GM18505 (cell line): Measurements from ENCODE around the gene CDH5.

ENCODE experiments used
- ATAC-seq: cut with Tn5 transposase; IDR thresholded peaks from one replicate; pipeline ENCODE4 v1.9.1; 2021; ENCODE audit not compliant: unreplicated experiment
- POLR2A ChIP-seq: IDR thresholded peaks from 4 replicates; pipeline ENCODE4 v1.6.1; 2011; ENCODE audit warnings: borderline replicate concordance; ENCODE audit not compliant: insufficient read depth, insufficient read length; ENCODE audit errors: extremely low read depth

CDH5 gene

GRCh38 chr16:66382966-66383299, 16.4 kb downstream of the CDH5 start:
- no peak for ATAC-seq
- TF ChIP-seq POLR2A, result no peak

GRCh38 chr16:66383551-66383950, 17.1 kb downstream of the CDH5 start:
- no peak for ATAC-seq
- no peak for TF ChIP-seq POLR2A

- no peak for TF ChIP-seq POLR2A
- ATAC-seq, result no peak
Observed at GRCh38 chr16:66385415-66385814, 18.9 kb downstream of the CDH5 start.

GRCh38 chr16:66386629-66387622, 20.4 kb downstream of the CDH5 start:
- ATAC-seq, result no peak
- no peak for TF ChIP-seq POLR2A

- no peak for TF ChIP-seq POLR2A
Observed at GRCh38 chr16:66387817-66388332, 21.4 kb downstream of the CDH5 start.

GRCh38 chr16:66388350-66389139, 22.1 kb downstream of the CDH5 start:
- no peak for ATAC-seq
- no peak for TF ChIP-seq POLR2A

More at GRCh38 chr16:66387817-66388332, 21.4 kb downstream of the CDH5 start:
- ATAC-seq, result no peak

- no peak for TF ChIP-seq POLR2A
- ATAC-seq, result no peak
Observed at GRCh38 chr16:66389256-66390176, 23.0 kb downstream of the CDH5 start.

GRCh38 chr16:66390346-66391108, 24.0 kb downstream of the CDH5 start:
- no peak for ATAC-seq
- no peak for TF ChIP-seq POLR2A

- no peak for TF ChIP-seq POLR2A
- no peak for ATAC-seq
Observed at GRCh38 chr16:66391726-66392670, 25.5 kb downstream of the CDH5 start.

GRCh38 chr16:66395806-66396555, 29.5 kb downstream of the CDH5 start:
- ATAC-seq, result no peak
- TF ChIP-seq POLR2A, result no peak
